Adrenal gland (tissue), 5 donors: ENCODE results near the gene ANKRD55.

Source experiments
- CTCF ChIP-seq, 6 experiments: fragments of 450-650 bp in 4 of 6; fragments of 200-600 bp in 2 of 6; sonication (generic) in 1 of 6; IDR thresholded peaks; 1 replicate in 5 of 6; 2 replicates in 1 of 6; pipeline versions ENCODE4 v1.5.1 to v1.8.0; 2016 to 2021; ENCODE audit warnings: antibody characterized with exemption in 6 of 6, mild to moderate bottlenecking in 2 of 6, moderate library complexity in 1 of 6
- POLR2A ChIP-seq, 2 donors: fragments of 450-650 bp; IDR thresholded peaks; one replicate each; pipeline ENCODE4 v1.6.1; 2017; ENCODE audit warnings: antibody characterized with exemption in 2 of 2, mild to moderate bottlenecking in 2 of 2, moderate library complexity in 1 of 2
- donor health status: DM: no; HTN: no; CAD: no.

GRCh38 chr5:56144211-56144610 is 88.9 kb downstream of the ANKRD55 start:
- TF ChIP-seq CTCF (IDR thresholded peaks at IDR 0.05): no peak
- TF ChIP-seq POLR2A (IDR thresholded peaks at IDR 0.05): no peak
